Measurements from ENCODE around the gene NFATC2.

GRCh38 chr20:51577432-51578144 is 35.1 kb upstream of the NFATC2 start:
- TF ChIP-seq CTCF (IDR thresholded peaks at IDR 0.05) (no peak), POLR2A (IDR thresholded peaks at IDR 0.05) (no peak)

All from uterus (tissue), 2 donors.